ENCODE measurements around the gene PRC1.

DNA sequence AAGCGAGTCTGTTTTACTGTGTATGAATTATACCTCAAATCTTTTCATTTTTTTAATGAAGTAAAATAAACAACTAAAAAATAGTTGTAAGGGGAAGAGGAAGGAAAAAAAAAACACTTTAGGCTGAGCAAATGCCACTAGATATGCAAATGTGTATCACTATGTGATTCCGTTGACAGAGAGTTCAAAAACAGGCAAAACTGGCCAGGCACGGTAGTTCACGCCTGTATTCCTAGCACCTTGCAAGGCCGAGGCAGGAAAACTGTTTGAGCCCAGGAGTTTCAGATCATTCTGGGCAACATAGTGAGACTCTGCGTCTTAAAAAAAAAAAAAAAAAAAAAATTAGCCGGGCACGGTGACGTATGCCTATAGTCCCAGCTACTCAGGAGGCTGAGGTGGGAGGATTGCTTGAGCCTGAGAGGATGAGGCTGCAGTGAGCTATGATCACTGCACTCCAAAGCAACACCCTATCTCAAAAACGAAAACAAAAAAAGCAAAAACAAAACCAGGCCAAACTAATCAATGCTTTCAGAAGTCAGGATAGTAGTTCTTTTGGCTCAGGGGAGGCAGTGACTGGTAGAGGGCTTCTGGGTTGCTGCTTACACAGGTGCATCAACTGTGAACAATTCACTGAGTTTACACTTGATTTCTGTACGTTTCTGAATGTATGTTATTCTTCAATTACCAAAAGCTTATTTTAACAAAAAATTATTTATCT lies 7.4 kb downstream of the PRC1 start:
- no peak for TF ChIP-seq POLR2A (IDR thresholded peaks at IDR 0.05)
- TF ChIP-seq, protein P1, sequence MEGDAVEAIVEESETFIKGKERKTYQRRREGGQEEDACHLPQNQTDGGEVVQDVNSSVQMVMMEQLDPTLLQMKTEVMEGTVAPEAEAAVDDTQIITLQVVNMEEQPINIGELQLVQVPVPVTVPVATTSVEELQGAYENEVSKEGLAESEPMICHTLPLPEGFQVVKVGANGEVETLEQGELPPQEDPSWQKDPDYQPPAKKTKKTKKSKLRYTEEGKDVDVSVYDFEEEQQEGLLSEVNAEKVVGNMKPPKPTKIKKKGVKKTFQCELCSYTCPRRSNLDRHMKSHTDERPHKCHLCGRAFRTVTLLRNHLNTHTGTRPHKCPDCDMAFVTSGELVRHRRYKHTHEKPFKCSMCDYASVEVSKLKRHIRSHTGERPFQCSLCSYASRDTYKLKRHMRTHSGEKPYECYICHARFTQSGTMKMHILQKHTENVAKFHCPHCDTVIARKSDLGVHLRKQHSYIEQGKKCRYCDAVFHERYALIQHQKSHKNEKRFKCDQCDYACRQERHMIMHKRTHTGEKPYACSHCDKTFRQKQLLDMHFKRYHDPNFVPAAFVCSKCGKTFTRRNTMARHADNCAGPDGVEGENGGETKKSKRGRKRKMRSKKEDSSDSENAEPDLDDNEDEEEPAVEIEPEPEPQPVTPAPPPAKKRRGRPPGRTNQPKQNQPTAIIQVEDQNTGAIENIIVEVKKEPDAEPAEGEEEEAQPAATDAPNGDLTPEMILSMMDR (IDR thresholded peaks at IDR 0.05): no peak

Measured in sigmoid colon (tissue), 3 donors.